Lung (tissue), 12 donors: Measurements from ENCODE around the gene FBXO7. TPM values are rescaled to one million over a fixed set of nuclear protein-coding genes. Genes with fewer than 3 reads are reported as not detected.
"Not testable (repeated sequence)": the region's sequence is repeated elsewhere in the genome, so short reads cannot be mapped to it uniquely, and the experiment has no call there.

Source experiments
- ATAC-seq: fragments of 200-7000 bp; cut with Tn5 transposase; one replicate; pipeline ENCODE4 v1.9.1; 2020; ENCODE audit warnings: moderate number of reproducible peaks; ENCODE audit not compliant: insufficient read depth, low FRiP score
- DNase-seq, 3 donors: peaks; one replicate each; pipeline ENCODE4 v3.0.0-alpha.2; 2013 to 2017
- H3K27ac ChIP-seq, 2 donors: one replicate each; pipeline ENCODE4 v1.5.1; 2013; ENCODE audit warnings: mild to moderate bottlenecking in 2 of 2, moderate library complexity in 2 of 2, control low read depth in 1 of 2, inconsistent platforms in 1 of 2, low read depth in 1 of 2, low read length in 1 of 2
- H3K27me3 ChIP-seq, 3 donors: one replicate each; pipeline ENCODE4 v1.5.1; 2013; ENCODE audit warnings: low read length in 2 of 3; ENCODE audit not compliant: control insufficient read depth in 3 of 3, insufficient read depth in 3 of 3
- H3K36me3 ChIP-seq, 4 donors: one replicate each; pipeline ENCODE4 v1.5.1; 2013; ENCODE audit warnings: low read length in 4 of 4, mild to moderate bottlenecking in 1 of 4, moderate library complexity in 1 of 4; ENCODE audit not compliant: control insufficient read depth in 4 of 4, insufficient read depth in 4 of 4
- H3K4me1 ChIP-seq, 5 donors: one replicate each; pipeline ENCODE4 v1.5.1; 2013; ENCODE audit warnings: low read length in 5 of 5, mild to moderate bottlenecking in 2 of 5, moderate library complexity in 1 of 5; ENCODE audit not compliant: control insufficient read depth in 5 of 5, insufficient read depth in 5 of 5
- H3K4me3 ChIP-seq: one replicate; pipeline ENCODE4 v1.5.1; 2013; ENCODE audit warnings: mild to moderate bottlenecking, control low read depth, moderate library complexity
- H3K9ac ChIP-seq, 2 donors: one replicate each; pipeline ENCODE4 v1.5.1; 2013; ENCODE audit warnings: low read length in 2 of 2, control low read depth in 1 of 2; ENCODE audit not compliant: insufficient read depth in 1 of 2
- H3K9me3 ChIP-seq, 4 donors: one replicate each; pipeline ENCODE4 v1.5.1; 2013; ENCODE audit warnings: low read length in 3 of 4, mild to moderate bottlenecking in 1 of 4, moderate library complexity in 1 of 4; ENCODE audit not compliant: control insufficient read depth in 4 of 4, insufficient read depth in 3 of 4
- CTCF ChIP-seq: IDR thresholded peaks from 2 replicates; pipeline ENCODE4 v1.5.1; 2012; ENCODE audit warnings: mild to moderate bottlenecking; ENCODE audit errors: control extremely low read depth, extremely low read depth
- WGBS, 2 donors: extraction: QIAGEN DNeasy Blood & Tissue Kit; methylation state at CpG; one replicate each; pipeline ENCODE4 v1.1.7; 2013; 5-methylcytosine and 5-hydroxymethylcytosine counted together
- polyA plus RNA-seq, 2 donors: library from polyadenylated mRNA; stranded (reverse); fragments of 200-250 nt; gene quantifications; one replicate each; pipeline ENCODE4 v1.2.1, GENCODE V29; 2013
- total RNA-seq, 2 donors: library from RNA; depleted of rRNA in 1 of 2; stranded (reverse); fragments of >200 nt in 1 of 2; gene quantifications; one replicate each; pipeline ENCODE4 v1.2.1, GENCODE V29; 2014 to 2021
- donor health status: control.
- donor health status: control.
- donor health status: Bipolar disorder and iron deficiency.
- donor health status: healthy.
- donor health status: DM: yes; HTN: yes; CAD: no.

The FBXO7 gene
- total and polyA plus RNA-seq, 4 donors = 48.8 to 117 (median 72.1) TPM

- peaks cover 0 to 11% (median 5%) of the 10 kb centered on the region in 4 donors for H3K36me3 ChIP-seq
- H3K27ac ChIP-seq = no peak overlapping the region
- peaks cover 5 to 27% (median 12%) of the 10 kb centered on the region in 5 donors for H3K4me1 ChIP-seq
- H3K4me3 ChIP-seq = no peak overlapping the region
- DNase-seq (no peak), ATAC-seq (no peak)
- 90 to 91% methylated on average over 5 of the region's 5 CpGs for WGBS, 2 donors
- H3K9ac ChIP-seq = no peak overlapping the region
- H3K27me3 ChIP-seq = no peaks in the 10 kb centered on the region
- no peak for TF ChIP-seq CTCF
- H3K9me3 ChIP-seq = no peaks in the 10 kb centered on the region
Observed at GRCh38 chr22:32477596-32477995, 3.0 kb downstream of the FBXO7 start.

GRCh38 chr22:32478552-32478951, 3.9 kb downstream of the FBXO7 start:
- Histone ChIP-seq H3K36me3 (peaks cover 0 to 11% (median 5%) of the 10 kb centered on the region in 4 donors), H3K4me1 (peaks cover 5 to 23% (median 14%) of the 10 kb centered on the region in 5 donors)
- not testable (repeated sequence) for H3K9me3 ChIP-seq, DNase-seq, H3K4me3 ChIP-seq, ATAC-seq, H3K9ac ChIP-seq, H3K27me3 ChIP-seq, H3K27ac ChIP-seq
- WGBS, 2 donors = 95 to 100% methylated on average over 2 of the region's 2 CpGs

- H3K4me3 ChIP-seq = no peak overlapping the region
- H3K36me3 ChIP-seq = peaks cover 0 to 11% (median 5%) of the 10 kb centered on the region in 4 donors
- no peak for DNase-seq
- H3K4me1 ChIP-seq = peaks cover under 1 to 19% (median 11%) of the 10 kb centered on the region in 5 donors
- WGBS, 2 donors = 96 to 97% methylated on average over 3 of the region's 3 CpGs
- no peak for ATAC-seq
- H3K9me3 ChIP-seq = no peaks in the 10 kb centered on the region
- TF ChIP-seq CTCF = no peak
- H3K27ac ChIP-seq = no peak overlapping the region
- no peak overlapping the region for H3K9ac ChIP-seq
- H3K27me3 ChIP-seq = no peaks in the 10 kb centered on the region
Observed at GRCh38 chr22:32478994-32479393, 4.4 kb downstream of the FBXO7 start.

- no peaks in the 10 kb centered on the region for H3K9me3 ChIP-seq
- H3K4me1 ChIP-seq = peaks cover 0 to 18% (median 11%) of the 10 kb centered on the region in 5 donors
- no peak for TF ChIP-seq CTCF
- DNase-seq = no peak
- 96 to 98% methylated on average over 1 of the region's 1 CpG for WGBS, 2 donors
- H3K9ac ChIP-seq = no peak overlapping the region
- peaks cover 3 to 15% (median 8%) of the 10 kb centered on the region in 4 donors for H3K36me3 ChIP-seq
- no peak overlapping the region for H3K4me3 ChIP-seq
- no peaks in the 10 kb centered on the region for H3K27me3 ChIP-seq
- H3K27ac ChIP-seq = no peak overlapping the region
- no peak for ATAC-seq
Observed at GRCh38 chr22:32480238-32480637, 5.6 kb downstream of the FBXO7 start.
